ENCODE data around the gene C19orf25.

DNA sequence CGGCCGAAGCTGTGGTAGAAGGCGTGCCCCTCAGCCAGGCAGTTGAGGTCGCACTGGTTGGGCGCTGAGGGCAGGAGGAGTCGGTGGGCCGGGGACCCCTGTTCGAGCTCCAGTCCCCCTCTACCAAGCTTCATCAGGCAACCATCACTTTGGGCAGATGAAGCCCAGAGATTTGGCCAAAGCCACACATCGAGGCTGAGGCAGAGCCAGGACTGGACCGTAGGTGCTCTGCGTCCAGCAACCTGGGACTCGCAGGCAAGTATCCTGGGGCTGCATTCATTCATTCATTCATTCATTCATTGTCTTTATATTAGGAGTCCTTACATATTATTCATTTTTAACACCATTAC, 29.5 kb upstream of the C19orf25 start:
- TF ChIP-seq, protein P1, sequence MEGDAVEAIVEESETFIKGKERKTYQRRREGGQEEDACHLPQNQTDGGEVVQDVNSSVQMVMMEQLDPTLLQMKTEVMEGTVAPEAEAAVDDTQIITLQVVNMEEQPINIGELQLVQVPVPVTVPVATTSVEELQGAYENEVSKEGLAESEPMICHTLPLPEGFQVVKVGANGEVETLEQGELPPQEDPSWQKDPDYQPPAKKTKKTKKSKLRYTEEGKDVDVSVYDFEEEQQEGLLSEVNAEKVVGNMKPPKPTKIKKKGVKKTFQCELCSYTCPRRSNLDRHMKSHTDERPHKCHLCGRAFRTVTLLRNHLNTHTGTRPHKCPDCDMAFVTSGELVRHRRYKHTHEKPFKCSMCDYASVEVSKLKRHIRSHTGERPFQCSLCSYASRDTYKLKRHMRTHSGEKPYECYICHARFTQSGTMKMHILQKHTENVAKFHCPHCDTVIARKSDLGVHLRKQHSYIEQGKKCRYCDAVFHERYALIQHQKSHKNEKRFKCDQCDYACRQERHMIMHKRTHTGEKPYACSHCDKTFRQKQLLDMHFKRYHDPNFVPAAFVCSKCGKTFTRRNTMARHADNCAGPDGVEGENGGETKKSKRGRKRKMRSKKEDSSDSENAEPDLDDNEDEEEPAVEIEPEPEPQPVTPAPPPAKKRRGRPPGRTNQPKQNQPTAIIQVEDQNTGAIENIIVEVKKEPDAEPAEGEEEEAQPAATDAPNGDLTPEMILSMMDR (IDR thresholded peaks at IDR 0.05), result no peak
- TF ChIP-seq POLR2A (IDR thresholded peaks at IDR 0.05), result no peak
